Endodermal cell (in vitro differentiated cells): ENCODE results near the gene OCEL1. TPM values are rescaled to one million over a fixed set of nuclear protein-coding genes. Genes with fewer than 3 reads are reported as not detected.

Experiments
- DNase-seq: peaks from one replicate; pipeline ENCODE4 v3.0.0-alpha.2; 2017
- H3K27ac ChIP-seq: 2 replicates; pipeline ENCODE4 v1.5.1; 2013; ENCODE audit warnings: mild to moderate bottlenecking, low read depth, low read length, moderate library complexity
- H3K27me3 ChIP-seq: 2 replicates; pipeline ENCODE4 v1.6.1; 2013; ENCODE audit warnings: mild to moderate bottlenecking, low read length, moderate library complexity; ENCODE audit not compliant: insufficient read depth, control insufficient read depth, poor library complexity, severe bottlenecking
- H3K36me3 ChIP-seq: 2 replicates; pipeline ENCODE4 v1.7.0; 2013; ENCODE audit warnings: mild to moderate bottlenecking, low read length, moderate library complexity; ENCODE audit not compliant: control insufficient read depth, insufficient read depth
- H3K4me1 ChIP-seq: one replicate; pipeline ENCODE4 v1.7.0; 2013; ENCODE audit warnings: low read length; ENCODE audit not compliant: control insufficient read depth, insufficient read depth
- H3K4me3 ChIP-seq: 2 replicates; pipeline ENCODE4 v1.5.1; 2013; ENCODE audit warnings: mild to moderate bottlenecking, low read length, moderate library complexity
- H3K9ac ChIP-seq: 2 replicates; pipeline ENCODE4 v1.6.1; 2013; ENCODE audit warnings: mild to moderate bottlenecking, low read length, moderate library complexity; ENCODE audit not compliant: poor library complexity, severe bottlenecking; ENCODE audit errors: extremely low read depth
- H3K9me3 ChIP-seq: 2 replicates; pipeline ENCODE4 v1.6.1; 2013; ENCODE audit warnings: mild to moderate bottlenecking, low read length, moderate library complexity; ENCODE audit not compliant: control insufficient read depth
- H3K27ac Mint-ChIP-seq: 2 replicates; pipeline ENCODE4 v1.8.0; 2020; ENCODE audit warnings: mixed read lengths
- H3K27me3 Mint-ChIP-seq: 2 replicates; pipeline ENCODE4 v1.8.0; 2021; ENCODE audit warnings: mild to moderate bottlenecking, mixed read lengths; ENCODE audit not compliant: insufficient read depth
- H3K36me3 Mint-ChIP-seq: 2 replicates; pipeline ENCODE4 v1.8.0; 2020; ENCODE audit warnings: low read depth, mixed read lengths
- H3K4me1 Mint-ChIP-seq: 2 replicates; pipeline ENCODE4 v1.8.0; 2020; ENCODE audit warnings: mixed read lengths
- H3K4me3 Mint-ChIP-seq: 2 replicates; pipeline ENCODE4 v1.8.0; 2020; ENCODE audit warnings: mild to moderate bottlenecking, moderate library complexity, mixed read lengths
- H3K9me3 Mint-ChIP-seq: 2 replicates; pipeline ENCODE4 v1.8.0; 2020; ENCODE audit warnings: mild to moderate bottlenecking, mixed read lengths
- WGBS, 2 experiments: methylation state at CpG; one replicate each; pipeline versions ENCODE4 v1.1.5 to v1.1.7; 2013; ENCODE audit warnings: missing lambda C conversion rate in 2 of 2, mixed read lengths in 1 of 2; ENCODE audit not compliant: insufficient coverage in 1 of 2, insufficient read length in 1 of 2; 5-methylcytosine and 5-hydroxymethylcytosine counted together
- total RNA-seq, 2 donors: library from RNA; stranded (reverse); fragmentation: NEBNext Ultra II Directional in 1 of 2; extraction: Animal tissue kit (Norgen Biotek cat#: 25700) in 1 of 2; gene quantifications; 2 replicates in 1 of 2; 3 replicates in 1 of 2; pipeline ENCODE4 v1.2.1, GENCODE V29; 2021
- TF ChIP-seq, protein P1 (sequence below): fragments of 200-600 bp; sonication (generic); conservative IDR thresholded peaks from 2 replicates; pipeline ENCODE4 v1.5.0; 2021; ENCODE audit warnings: antibody characterized with exemption, mild to moderate bottlenecking

OCEL1 gene
- total RNA-seq, 2 donors from 2014 or later = 23.1 to 29.1 TPM

DNA sequence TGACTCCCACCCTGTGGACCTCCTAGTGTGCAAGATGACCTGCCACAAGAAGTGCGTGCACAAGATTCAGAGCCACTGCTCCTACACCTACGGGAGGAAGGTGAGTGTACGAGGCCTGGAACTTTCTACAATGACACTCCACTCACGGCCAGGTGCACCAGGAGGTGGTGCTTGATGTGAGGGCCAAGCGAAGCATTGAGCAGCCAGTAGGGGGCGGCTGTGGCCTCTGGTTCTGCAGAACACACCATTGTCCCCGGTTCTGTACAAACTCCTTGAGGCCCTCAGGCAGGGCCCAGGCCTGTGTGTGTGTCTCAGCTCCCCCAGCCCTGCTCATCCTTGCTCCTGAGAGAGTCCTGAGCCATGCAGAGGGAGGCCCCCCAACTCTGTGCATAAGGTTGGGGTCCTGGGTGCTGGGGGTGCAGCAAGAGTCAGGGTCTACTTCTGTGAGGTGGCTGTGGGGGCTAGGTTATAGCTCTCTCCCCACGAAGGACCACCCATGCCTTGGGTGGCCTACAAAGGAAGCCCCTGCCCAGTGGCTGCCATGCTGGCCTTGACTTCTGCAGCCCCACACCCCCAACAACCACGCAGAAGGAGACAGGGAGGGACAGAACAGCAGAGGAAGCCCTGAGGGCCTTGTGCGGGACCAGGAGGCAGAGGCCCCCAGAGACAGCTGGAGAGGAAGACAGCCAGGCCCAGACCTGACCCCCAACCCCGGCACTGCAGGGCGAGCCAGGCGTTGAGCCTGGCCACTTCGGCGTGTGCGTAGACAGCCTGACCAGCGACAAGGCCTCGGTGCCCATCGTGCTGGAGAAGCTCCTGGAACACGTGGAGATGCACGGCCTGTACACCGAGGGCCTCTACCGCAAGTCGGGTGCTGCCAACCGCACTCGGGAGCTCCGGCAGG lies 20.5 kb upstream of the OCEL1 start:
- Mint-ChIP-seq H3K4me1 (no peaks in the 10 kb centered on the region), H3K36me3 (peaks cover 74% of the 10 kb centered on the region), H3K27me3 (no peaks in the 10 kb centered on the region), H3K27ac (no peak overlapping the region), H3K4me3 (no peak overlapping the region), H3K9me3 (no peaks in the 10 kb centered on the region)
- TF ChIP-seq, protein P1, sequence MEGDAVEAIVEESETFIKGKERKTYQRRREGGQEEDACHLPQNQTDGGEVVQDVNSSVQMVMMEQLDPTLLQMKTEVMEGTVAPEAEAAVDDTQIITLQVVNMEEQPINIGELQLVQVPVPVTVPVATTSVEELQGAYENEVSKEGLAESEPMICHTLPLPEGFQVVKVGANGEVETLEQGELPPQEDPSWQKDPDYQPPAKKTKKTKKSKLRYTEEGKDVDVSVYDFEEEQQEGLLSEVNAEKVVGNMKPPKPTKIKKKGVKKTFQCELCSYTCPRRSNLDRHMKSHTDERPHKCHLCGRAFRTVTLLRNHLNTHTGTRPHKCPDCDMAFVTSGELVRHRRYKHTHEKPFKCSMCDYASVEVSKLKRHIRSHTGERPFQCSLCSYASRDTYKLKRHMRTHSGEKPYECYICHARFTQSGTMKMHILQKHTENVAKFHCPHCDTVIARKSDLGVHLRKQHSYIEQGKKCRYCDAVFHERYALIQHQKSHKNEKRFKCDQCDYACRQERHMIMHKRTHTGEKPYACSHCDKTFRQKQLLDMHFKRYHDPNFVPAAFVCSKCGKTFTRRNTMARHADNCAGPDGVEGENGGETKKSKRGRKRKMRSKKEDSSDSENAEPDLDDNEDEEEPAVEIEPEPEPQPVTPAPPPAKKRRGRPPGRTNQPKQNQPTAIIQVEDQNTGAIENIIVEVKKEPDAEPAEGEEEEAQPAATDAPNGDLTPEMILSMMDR = peak; percentile 91
- H3K4me1 ChIP-seq = no peaks in the 10 kb centered on the region
- H3K36me3 ChIP-seq = peaks cover 59% of the 10 kb centered on the region
- DNase-seq = peak; percentile 92
- no peaks in the 10 kb centered on the region for H3K9me3 ChIP-seq
- H3K4me3 ChIP-seq = no peak overlapping the region
- no peak overlapping the region for H3K27ac ChIP-seq
- H3K9ac ChIP-seq = no peak overlapping the region
- H3K27me3 ChIP-seq = no peaks in the 10 kb centered on the region
- WGBS, 2 experiments = 89 to 95% methylated on average over 23 to 26 of the region's 27 CpGs

- H3K27me3 Mint-ChIP-seq = no peaks in the 10 kb centered on the region
Measured at GRCh38 chr19:17206736-17207581, 19.1 kb upstream of the OCEL1 start.

More at GRCh38 chr19:17206736-17207581, 19.1 kb upstream of the OCEL1 start:
- WGBS, 2 experiments = 97 to 100% methylated on average over 21 to 25 of the region's 25 CpGs
- Histone ChIP-seq H3K4me3 (no peak overlapping the region), H3K27ac (no peak overlapping the region), H3K27me3 (no peaks in the 10 kb centered on the region), H3K9me3 (no peaks in the 10 kb centered on the region), H3K4me1 (no peaks in the 10 kb centered on the region), H3K9ac (no peak overlapping the region), H3K36me3 (peaks cover 46% of the 10 kb centered on the region)
- no peak overlapping the region for H3K4me3 Mint-ChIP-seq
- TF ChIP-seq, protein P1 = no peak
- no peak overlapping the region for H3K27ac Mint-ChIP-seq
- no peak for DNase-seq
- H3K9me3 Mint-ChIP-seq = no peaks in the 10 kb centered on the region
- peaks cover 62% of the 10 kb centered on the region for H3K36me3 Mint-ChIP-seq
- H3K4me1 Mint-ChIP-seq = no peaks in the 10 kb centered on the region
